HCT116 (cell line): ENCODE results near the gene PATL2. TPM values are rescaled to one million over a fixed set of nuclear protein-coding genes. Genes with fewer than 3 reads are reported as not detected.

Experiments used
- ATAC-seq: fragments of 200-7000 bp; cut with Tn5 transposase; 2 replicates; pipeline ENCODE4 v1.9.1; 2020; ENCODE audit warnings: mild to moderate bottlenecking, moderate library complexity
- Bru-seq: library from RNA; stranded (reverse); fragments of 400-500 nt; gene quantifications from one replicate; lab custom pipeline; 2021; lab: Mats Ljungman, UMichigan
- BruChase-seq, 2 experiments: library from RNA; stranded (reverse); fragments of 400-500 nt; gene quantifications; one replicate each; lab custom pipeline; 2021; lab: Mats Ljungman, UMichigan
- BruUV-seq: library from RNA; stranded (reverse); fragments of 400-500 nt; replicated peaks from 2 replicates; lab custom pipeline; 2021; lab: Mats Ljungman, UMichigan
- CTCF ChIA-PET: fragments of 300-600 bp; sonication (Branson Sonifier 250); formaldehyde crosslinking; loops from one replicate; lab custom pipeline; 2021; ENCODE audit warnings: antibody characterized with exemption; lab: Charles Lee
- POLR2A ChIA-PET: fragments of 300-600, 350-600 bp; sonication (Branson Sonifier 250); formaldehyde crosslinking; loops from one replicate; lab custom pipeline; 2021; ENCODE audit warnings: antibody characterized with exemption; lab: Charles Lee
- RAD21 ChIA-PET, 2 experiments: fragments of 300-600 bp; sonication (Branson Sonifier 250); formaldehyde crosslinking; loops; one replicate each; lab custom pipeline; 2023; ENCODE audit warnings: low total read pairs in 2 of 2; ENCODE audit not compliant: uncharacterized antibody in 2 of 2, unreplicated experiment in 2 of 2, low non-redundant PET in 1 of 2; lab: Charles Lee
- DNase-seq: peaks from one replicate; pipeline ENCODE4 v3.0.0-alpha.2; 2010; ENCODE audit warnings: low read depth, low spot score
- H2AFZ ChIP-seq: fragments of 200-600 bp; shearing (Covaris generic), sonication (generic); 2 replicates; pipeline ENCODE4 v1.6.1; 2017; ENCODE audit warnings: low read depth, mixed run types, mixed read lengths, antibody characterized with exemption, low read length; ENCODE audit not compliant: poor library complexity, severe bottlenecking
- H3K27ac ChIP-seq: 2 replicates; pipeline ENCODE4 v1.5.1; 2012; ENCODE audit warnings: low read depth, low read length
- H3K27me3 ChIP-seq: fragments of 200-600 bp; sonication (generic); 2 replicates; pipeline ENCODE4 v1.6.1; 2016; ENCODE audit warnings: mixed run types, low read length, mixed read lengths; ENCODE audit not compliant: insufficient read depth
- H3K36me3 ChIP-seq, 2 experiments: fragments of 200-500 bp in 1 of 2; fragments of 200-600 bp in 1 of 2; sonication (Bioruptor generic) in 1 of 2; sonication (generic) in 1 of 2; 2 replicates each; pipeline versions ENCODE4 v1.5.1 to v1.6.1; 2014 to 2016; ENCODE audit warnings: low read length in 2 of 2, inconsistent platforms in 1 of 2, mixed read lengths in 1 of 2, mixed run types in 1 of 2; ENCODE audit not compliant: insufficient read depth in 2 of 2, control insufficient read depth in 1 of 2
- H3K4me1 ChIP-seq, 2 experiments: fragments of 200-600 bp in 1 of 2; sonication (generic) in 1 of 2; 2 replicates each; pipeline versions ENCODE4 v1.5.1 to v1.6.1; 2012 to 2017; ENCODE audit warnings: low read length in 2 of 2, inconsistent platforms in 1 of 2, mild to moderate bottlenecking in 1 of 2, mixed read lengths in 1 of 2, mixed run types in 1 of 2, moderate library complexity in 1 of 2; ENCODE audit not compliant: insufficient read depth in 2 of 2, control insufficient read depth in 1 of 2
- H3K4me2 ChIP-seq: fragments of 200-600 bp; sonication (generic); 2 replicates; pipeline ENCODE4 v1.6.1; 2017; ENCODE audit warnings: mixed run types, low read length, mixed read lengths
- H3K4me3 ChIP-seq, 2 experiments: fragments of 200-600 bp in 1 of 2; sonication (generic) in 1 of 2; replicated peaks in 1 of 2; 2 replicates each; pipeline ENCODE4 v1.5.1; 2011 to 2016; ENCODE audit warnings: low read length in 2 of 2, control low read depth in 1 of 2, low read depth in 1 of 2, mild to moderate bottlenecking in 1 of 2, mixed read lengths in 1 of 2, mixed run types in 1 of 2
- H3K79me2 ChIP-seq: fragments of 200-600 bp; sonication (generic); 2 replicates; pipeline ENCODE4 v1.6.1; 2017; ENCODE audit warnings: mild to moderate bottlenecking, mixed run types, low read length, moderate library complexity, mixed read lengths; ENCODE audit not compliant: insufficient read depth
- H3K9ac ChIP-seq: fragments of 200-600 bp; sonication (generic); 2 replicates; pipeline ENCODE4 v1.6.1; 2016; ENCODE audit warnings: low read length, mixed read lengths
- H3K9me2 ChIP-seq: fragments of 200-600 bp; sonication (generic), shearing (Covaris generic); 2 replicates; pipeline ENCODE4 v1.6.1; 2017; ENCODE audit warnings: mixed run types, mild to moderate bottlenecking, moderate library complexity; ENCODE audit not compliant: insufficient read depth
- H3K9me3 ChIP-seq, 2 experiments: fragments of 200-500 bp in 1 of 2; fragments of 200-600 bp in 1 of 2; sonication (Bioruptor generic) in 1 of 2; sonication (generic) in 1 of 2; 2 replicates each; pipeline ENCODE4 v1.6.1; 2014 to 2017; ENCODE audit warnings: low read length in 2 of 2, mixed read lengths in 2 of 2, inconsistent platforms in 1 of 2, low read depth in 1 of 2, mild to moderate bottlenecking in 1 of 2, mixed run types in 1 of 2, moderate library complexity in 1 of 2; ENCODE audit not compliant: control insufficient read depth in 1 of 2, insufficient read depth in 1 of 2
- H4K20me1 ChIP-seq: fragments of 200-600 bp; sonication (generic), shearing (Covaris generic); 2 replicates; pipeline ENCODE4 v1.6.1; 2017; ENCODE audit warnings: mixed run types, mild to moderate bottlenecking, moderate library complexity; ENCODE audit not compliant: insufficient read depth
- CBX3 ChIP-seq: IDR thresholded peaks from 2 replicates; pipeline ENCODE4 v1.6.1; 2012; ENCODE audit warnings: low read depth
- ELF1 ChIP-seq: IDR thresholded peaks from 2 replicates; pipeline ENCODE4 v1.6.1; 2012; ENCODE audit warnings: low read depth, borderline replicate concordance
- FOSL1 ChIP-seq: IDR thresholded peaks from 2 replicates; pipeline ENCODE4 v1.6.1; 2012; ENCODE audit warnings: low read depth
- POLR2A ChIP-seq: IDR thresholded peaks from 2 replicates; pipeline ENCODE4 v1.7.0; 2011; ENCODE audit warnings: borderline replicate concordance; ENCODE audit not compliant: insufficient read depth, insufficient read length; ENCODE audit errors: extremely low read depth
- POLR2AphosphoS5 ChIP-seq: IDR thresholded peaks from 2 replicates; pipeline ENCODE4 v1.6.1; 2011; ENCODE audit warnings: mild to moderate bottlenecking, low read depth, low read length, moderate library complexity
- RAD21 ChIP-seq: IDR thresholded peaks from 2 replicates; pipeline ENCODE4 v1.6.1; 2012; ENCODE audit warnings: low read depth, mild to moderate bottlenecking
- SIN3A ChIP-seq: IDR thresholded peaks from 2 replicates; pipeline ENCODE4 v1.6.1; 2012; ENCODE audit warnings: low read depth
- SP1 ChIP-seq: IDR thresholded peaks from 2 replicates; pipeline ENCODE4 v1.6.1; 2012; ENCODE audit warnings: low read depth
- ZFX ChIP-seq: fragments of 450-650 bp; IDR thresholded peaks from 2 replicates; pipeline ENCODE4 v1.6.1; 2017
- intact Hi-C: fragments of 100-400 bp; cut with micrococcal nuclease; formaldehyde crosslinking; loops from 2 replicates; pipeline ENCODE4 v1.10.0; 2022
- long read RNA-seq: library from polyadenylated mRNA; unstranded; transcript quantifications from one replicate; pipeline ENCODE4 v2.0.0, GENCODE V29; 2021; ENCODE audit not compliant: unreplicated experiment
- polyA plus RNA-seq: library from polyadenylated mRNA; unstranded; fragments of >200 nt; gene quantifications from 2 replicates; pipeline ENCODE4 v1.2.1, GENCODE V29; 2012; ENCODE audit warnings: missing spikeins
- total RNA-seq: library from RNA; stranded (reverse); gene quantifications from one replicate; pipeline ENCODE4 v1.2.1, GENCODE V29; 2021; ENCODE audit not compliant: unreplicated experiment

Gene PATL2
- total RNA-seq: 1.2 TPM
- polyA plus RNA-seq: 0.31 and 0.38 TPM in 2 replicates
- percentile 24 among the genes with signal in this experiment for Bru-seq, nascent RNA
- BruChase-seq, experiment 1, labeled RNA remaining after a 6-hour chase: percentile 39 among the genes with signal in this experiment
- BruChase-seq, experiment 2, labeled RNA remaining after a 2-hour chase: percentile 40 among the genes with signal in this experiment
- long read RNA-seq, partial matches to known transcripts: 0 of 2 reads
- long read RNA-seq, other reads (novel, unspliced or antisense): 2 of 2 reads

- Histone ChIP-seq H3K27ac (peak within 1 kb of the TSS; percentile 69), H3K4me3 (peak within 1 kb of the TSS; percentile 84 to 93), H4K20me1 (no peaks in the 10 kb centered on the region), H3K9ac (peak within 1 kb of the TSS; percentile 74), H3K4me1 (peaks cover 11 to 29% of the 10 kb centered on the region in 2 experiments; a peak in 3 of 4 replicates), H3K36me3 (peaks cover 10 to 13% of the 10 kb centered on the region in 2 experiments; a peak in 3 of 4 replicates), H3K9me3 (no peaks in the 10 kb centered on the region), H3K79me2 (peaks cover 41% of the 10 kb centered on the region), H2AFZ (peak within 1 kb of the TSS; percentile 90), H3K9me2 (no peaks in the 10 kb centered on the region), H3K4me2 (peak within 1 kb of the TSS; percentile 83), H3K27me3 (no peaks in the 10 kb centered on the region)
- BruUV-seq: no TSS peak
- ChIA-PET RAD21 (interaction anchor here (1.0 to 1.1 kb wide), 2 partner anchors 48 kb away, joined by 5 read pairs; partner anchors contain the start of gene SPG11 (in 2 of the 2)), POLR2A (interaction anchor here (0.5 to 7.0 kb wide), 15 partner anchors 10 to 174 kb away, joined by 3 to 106 read pairs (median 5); partner anchors contain the start of genes EIF3J, SPG11 and TRIM69), CTCF (interaction anchor here (0.6 to 1.9 kb wide), 7 partner anchors 10 to 174 kb away, joined by 3 to 18 read pairs (median 3); partner anchors contain the start of genes EIF3J and SPG11)
- TF ChIP-seq CBX3 (no peak), SIN3A (peak; percentile 95), POLR2AphosphoS5 (peak; percentile 100), FOSL1 (no peak), ZFX (peak; percentile 47; the same call in 1 of the 2 replicates), ELF1 (no peak), SP1 (peak; percentile 90), RAD21 (0 out of 2 replicates have a peak, but pooled peaks have one; percentile 10), POLR2A (peak; percentile 98)
- ATAC-seq (peak; percentile 91), DNase-seq (peak; percentile 90)
- intact Hi-C loops: loop anchor here (1.0 kb wide), 1 partner anchor 48 kb away; the partner anchor contains the start of gene SPG11
Observed at GRCh38 chr15:44711096-44711742, at the start of gene PATL2, which contains the start of gene B2M. TSS of gene PATL2 (minus strand) at chr15:44711323. CDS start at chr15:44676490, 34,833 bp downstream. TSS of gene B2M (plus strand) at chr15:44711517. CDS start at chr15:44711547, 30 bp downstream.
